ENCODE measurements around the gene FAM83E. TPM values are rescaled to one million over a fixed set of nuclear protein-coding genes. Genes with fewer than 3 reads are reported as not detected.

FAM83E gene
- total RNA-seq: 2.5 to 3.9 TPM (median 3.7 TPM) in 3 replicates

DNA sequence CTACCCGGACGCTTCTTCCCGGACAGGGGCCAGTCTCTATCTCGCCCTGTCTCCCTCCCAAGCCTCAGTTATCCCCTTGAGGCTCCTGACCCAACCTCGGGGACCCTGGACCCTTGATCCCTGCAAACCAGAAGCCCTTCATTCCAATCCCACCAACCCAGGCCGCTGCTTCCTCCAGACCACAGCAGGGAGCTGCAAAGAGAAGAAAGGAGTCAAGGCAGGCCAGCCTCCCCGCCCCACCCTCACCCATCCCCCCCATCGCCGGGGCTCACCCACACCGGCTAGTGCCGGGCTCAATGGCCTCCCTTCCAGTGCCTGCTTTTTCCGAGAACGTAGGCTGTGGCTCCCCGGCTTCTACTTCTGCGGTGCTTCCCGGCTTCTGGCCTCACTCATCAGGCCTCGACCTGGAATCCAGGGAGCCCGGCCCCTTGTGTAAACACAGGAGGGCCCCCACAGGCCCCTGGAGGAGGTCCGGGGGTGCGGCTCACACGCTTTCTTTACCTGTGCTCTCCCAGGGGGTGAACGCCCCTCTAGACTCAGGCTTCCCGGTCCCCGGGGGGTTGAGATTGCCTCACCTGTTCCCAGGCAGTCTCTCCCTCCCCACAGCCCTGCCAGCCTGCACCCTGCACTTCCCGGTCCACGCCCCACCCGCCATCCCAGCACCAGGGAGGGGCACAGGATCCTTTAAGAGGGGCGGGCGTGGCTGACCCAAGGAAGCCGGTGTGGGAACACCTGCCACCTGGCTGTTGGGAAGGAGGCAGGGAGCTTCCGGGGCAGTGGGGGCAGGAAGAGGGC, at the start of gene FAM83E:
FAM83E (minus strand) TSS at position 641 of the 795 bp plus-strand sequence. CDS start 1,704 bp downstream, outside the sequence.
- no peaks in the 10 kb centered on the region for H3K27me3 Mint-ChIP-seq (ENCODE audit: low read depth)
- H3K9me3 Mint-ChIP-seq: no peaks in the 10 kb centered on the region
- peaks cover 5% of the 10 kb centered on the region for H3K36me3 Mint-ChIP-seq
- peak within 1 kb of the TSS; percentile 43 for H3K27ac Mint-ChIP-seq
- H3K4me3 Mint-ChIP-seq: peak within 1 kb of the TSS; percentile 13
- DNase-seq (ENCODE audit: low spot score in 2 of 2, unreplicated experiment in 2 of 2): no peak
- H3K4me1 Mint-ChIP-seq: peaks cover 31% of the 10 kb centered on the region
- TF ChIP-seq, protein P1, sequence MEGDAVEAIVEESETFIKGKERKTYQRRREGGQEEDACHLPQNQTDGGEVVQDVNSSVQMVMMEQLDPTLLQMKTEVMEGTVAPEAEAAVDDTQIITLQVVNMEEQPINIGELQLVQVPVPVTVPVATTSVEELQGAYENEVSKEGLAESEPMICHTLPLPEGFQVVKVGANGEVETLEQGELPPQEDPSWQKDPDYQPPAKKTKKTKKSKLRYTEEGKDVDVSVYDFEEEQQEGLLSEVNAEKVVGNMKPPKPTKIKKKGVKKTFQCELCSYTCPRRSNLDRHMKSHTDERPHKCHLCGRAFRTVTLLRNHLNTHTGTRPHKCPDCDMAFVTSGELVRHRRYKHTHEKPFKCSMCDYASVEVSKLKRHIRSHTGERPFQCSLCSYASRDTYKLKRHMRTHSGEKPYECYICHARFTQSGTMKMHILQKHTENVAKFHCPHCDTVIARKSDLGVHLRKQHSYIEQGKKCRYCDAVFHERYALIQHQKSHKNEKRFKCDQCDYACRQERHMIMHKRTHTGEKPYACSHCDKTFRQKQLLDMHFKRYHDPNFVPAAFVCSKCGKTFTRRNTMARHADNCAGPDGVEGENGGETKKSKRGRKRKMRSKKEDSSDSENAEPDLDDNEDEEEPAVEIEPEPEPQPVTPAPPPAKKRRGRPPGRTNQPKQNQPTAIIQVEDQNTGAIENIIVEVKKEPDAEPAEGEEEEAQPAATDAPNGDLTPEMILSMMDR (IDR thresholded peaks at IDR 0.05; ENCODE audit: unreplicated experiment): no peak

- Mint-ChIP-seq H3K27ac (no peak overlapping the region), H3K9me3 (no peaks in the 10 kb centered on the region), H3K36me3 (no peaks in the 10 kb centered on the region), H3K4me1 (peaks cover 2% of the 10 kb centered on the region), H3K4me3 (no peak overlapping the region), H3K27me3 (ENCODE audit: low read depth) (no peaks in the 10 kb centered on the region)
- DNase-seq (ENCODE audit: low spot score in 2 of 2, unreplicated experiment in 2 of 2): no peak
- TF ChIP-seq, protein P1 (IDR thresholded peaks at IDR 0.05; ENCODE audit: unreplicated experiment): no peak
These were observed 49.6 kb upstream of the FAM83E start for GRCh38 chr19:48664476-48664875.

GRCh38 chr19:48663667-48664066, 48.8 kb upstream of the FAM83E start:
- Mint-ChIP-seq H3K36me3 (no peaks in the 10 kb centered on the region), H3K4me3 (no peak overlapping the region), H3K4me1 (peaks cover 2% of the 10 kb centered on the region), H3K27ac (no peak overlapping the region), H3K9me3 (no peaks in the 10 kb centered on the region), H3K27me3 (ENCODE audit: low read depth) (no peaks in the 10 kb centered on the region)
- TF ChIP-seq, protein P1 (IDR thresholded peaks at IDR 0.05; ENCODE audit: unreplicated experiment): no peak
- DNase-seq (ENCODE audit: low spot score in 2 of 2, unreplicated experiment in 2 of 2): no peak

DNA sequence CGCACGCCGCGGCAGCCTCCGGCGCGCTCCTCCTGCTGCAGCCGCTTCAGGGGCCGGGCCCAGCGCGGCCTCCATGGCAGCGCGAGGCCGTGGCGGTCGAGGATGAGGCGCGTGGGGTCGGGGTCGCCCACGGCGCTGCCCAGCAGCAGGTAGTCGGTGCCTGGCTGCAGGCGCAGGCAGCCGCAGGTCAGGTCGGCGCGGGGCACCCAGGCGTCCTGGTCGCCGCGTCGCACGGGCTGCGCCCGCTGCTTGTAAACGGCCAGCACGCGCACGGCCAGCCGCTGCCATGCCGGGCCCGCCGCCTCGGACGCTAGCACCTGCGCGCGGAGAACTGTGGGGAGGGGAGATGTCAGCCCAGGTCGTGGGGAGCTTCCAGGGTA, 46.8 kb upstream of the FAM83E start:
- Mint-ChIP-seq H3K4me1 (peaks cover 8% of the 10 kb centered on the region), H3K27ac (no peak overlapping the region), H3K36me3 (no peaks in the 10 kb centered on the region), H3K9me3 (no peaks in the 10 kb centered on the region), H3K27me3 (ENCODE audit: low read depth) (no peaks in the 10 kb centered on the region), H3K4me3 (no peak overlapping the region)
- no peak for DNase-seq (ENCODE audit: low spot score in 2 of 2, unreplicated experiment in 2 of 2)
- TF ChIP-seq, protein P1 (IDR thresholded peaks at IDR 0.05; ENCODE audit: unreplicated experiment): no peak

- DNase-seq (ENCODE audit: low spot score in 2 of 2, unreplicated experiment in 2 of 2): peak in 1 of 2 experiments; percentile 67
- Mint-ChIP-seq H3K27me3 (ENCODE audit: low read depth) (no peaks in the 10 kb centered on the region), H3K36me3 (no peaks in the 10 kb centered on the region), H3K4me3 (no peak overlapping the region), H3K27ac (peak overlapping the region; percentile 27), H3K9me3 (no peaks in the 10 kb centered on the region), H3K4me1 (peaks cover 10% of the 10 kb centered on the region)
- TF ChIP-seq, protein P1 (IDR thresholded peaks at IDR 0.05; ENCODE audit: unreplicated experiment): no peak
These were observed 46.2 kb upstream of the FAM83E start for GRCh38 chr19:48660852-48661710.
